Dedifferentiated amniotic fluid mesenchymal stem cell (primary cell): ENCODE data around the gene NOS1AP.
"Not testable (repeated sequence)": the region's sequence is repeated elsewhere in the genome, so short reads cannot be mapped to it uniquely, and the experiment has no call there.

ENCODE experiments used
- DNase-seq: peaks from one replicate; pipeline ENCODE4 v3.0.0-alpha.2; 2016; ENCODE audit errors: extremely low spot score

The NOS1AP gene

DNA sequence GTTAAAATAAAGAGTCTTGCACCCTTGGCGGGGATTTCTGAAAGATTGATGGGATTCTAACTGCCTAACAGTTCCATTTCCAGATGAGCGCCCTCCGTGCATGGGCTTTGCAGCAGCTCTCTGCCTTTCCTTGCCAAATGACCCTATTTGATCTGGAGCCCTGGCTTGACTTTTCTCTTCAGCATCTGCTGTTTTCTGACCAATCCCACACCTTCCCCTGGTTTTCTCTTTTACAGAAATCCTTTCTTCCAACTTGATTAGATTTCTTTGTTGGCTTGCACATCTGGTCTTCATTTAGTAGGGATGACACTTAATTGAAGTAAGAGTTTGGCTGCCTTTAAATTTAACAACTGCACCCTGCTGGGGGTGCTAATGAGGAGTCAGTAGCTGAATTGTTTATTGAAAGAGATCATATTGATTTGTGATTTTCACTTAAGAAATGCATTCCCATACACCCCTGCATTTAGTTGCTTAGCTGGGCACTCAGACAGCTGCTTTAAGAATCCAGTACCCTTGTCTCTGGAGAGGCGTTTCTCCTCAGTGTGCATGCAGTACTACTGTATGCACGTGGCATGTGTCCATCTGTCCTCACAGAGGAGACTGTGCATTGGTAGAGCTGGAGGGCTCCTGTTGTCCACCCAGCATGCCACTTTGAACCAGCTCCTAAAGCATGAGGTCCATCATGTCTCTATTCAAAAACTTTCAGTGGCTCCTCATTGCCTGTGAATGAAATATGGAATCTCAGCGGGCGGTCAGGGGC, 99.7 kb downstream of the NOS1AP start:
- no peak for DNase-seq

DNA sequence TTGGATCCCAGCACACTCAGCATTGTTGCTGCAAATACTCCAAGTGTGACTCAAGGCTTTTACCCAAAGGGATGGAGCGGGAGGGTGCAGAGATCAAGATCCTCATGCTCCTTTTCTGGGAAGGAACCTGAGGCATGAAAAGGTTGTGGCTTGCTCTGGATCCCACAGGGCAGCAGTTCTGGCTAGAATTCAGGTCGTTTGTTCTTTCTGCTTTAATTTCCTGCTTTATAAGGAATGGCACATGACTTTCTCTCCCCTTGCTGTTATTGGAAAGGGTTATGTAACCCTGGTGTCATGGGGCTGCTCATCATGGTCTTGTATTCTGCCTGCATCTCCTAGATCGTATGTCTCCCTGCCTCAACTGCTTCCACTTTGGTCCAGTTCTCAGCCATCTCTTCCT, 101.6 kb downstream of the NOS1AP start:
- no peak for DNase-seq

DNA sequence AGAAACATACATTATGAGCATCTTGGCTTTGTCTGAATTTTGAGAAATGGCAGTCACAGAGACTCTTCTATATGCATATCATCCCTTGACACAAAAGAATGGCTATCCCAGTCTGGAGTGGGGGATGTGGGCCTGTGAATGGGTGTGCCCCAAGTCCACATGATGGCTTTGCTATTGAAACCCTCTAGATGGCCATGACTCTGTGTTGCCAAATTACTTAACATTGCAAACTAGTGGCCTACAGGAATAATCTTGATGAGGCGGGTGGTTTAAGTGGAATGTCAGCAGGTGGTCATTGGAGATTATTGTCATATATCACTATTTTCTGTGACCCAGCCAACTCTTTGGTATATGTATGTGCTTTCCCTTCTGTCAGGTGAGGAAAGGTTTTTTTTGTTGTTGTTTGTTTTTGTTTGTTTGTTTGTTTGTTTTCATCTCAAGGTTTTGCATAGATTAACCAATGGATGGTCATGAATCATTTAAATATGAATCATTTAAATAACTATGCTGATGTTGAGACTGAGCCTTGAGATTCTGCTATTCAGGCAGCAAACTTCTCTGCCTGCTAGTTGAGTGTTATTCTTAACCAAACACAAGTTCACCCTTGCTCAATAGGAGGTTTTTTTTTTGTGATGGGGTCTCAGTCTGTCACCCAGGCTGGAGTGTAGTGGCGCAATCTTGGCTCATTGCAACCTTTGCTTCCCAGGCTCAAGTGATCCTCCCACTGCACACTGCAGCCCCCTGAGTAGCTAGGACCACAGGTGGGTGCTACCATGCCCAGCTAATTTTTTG, 103.0 kb downstream of the NOS1AP start:
- no peak for DNase-seq

DNA sequence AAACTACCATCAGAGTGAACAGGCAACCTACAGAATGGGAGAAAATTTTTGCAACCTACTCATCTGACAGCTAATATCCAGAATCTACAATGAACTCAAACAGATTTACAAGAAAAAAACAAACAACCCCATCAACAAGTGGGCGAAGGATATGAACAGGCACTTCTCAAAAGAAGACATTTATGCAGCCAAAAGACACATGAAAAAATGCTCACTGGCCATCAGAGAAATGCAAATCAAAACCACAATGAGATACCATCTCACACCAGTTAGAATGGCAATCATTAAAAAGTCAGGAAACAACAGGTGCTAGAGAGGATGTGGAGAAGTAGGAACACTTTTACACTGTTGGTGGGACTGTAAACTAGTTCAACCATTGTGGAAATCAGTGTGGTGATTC, 104.1 kb downstream of the NOS1AP start:
- DNase-seq: not testable (repeated sequence)

DNA sequence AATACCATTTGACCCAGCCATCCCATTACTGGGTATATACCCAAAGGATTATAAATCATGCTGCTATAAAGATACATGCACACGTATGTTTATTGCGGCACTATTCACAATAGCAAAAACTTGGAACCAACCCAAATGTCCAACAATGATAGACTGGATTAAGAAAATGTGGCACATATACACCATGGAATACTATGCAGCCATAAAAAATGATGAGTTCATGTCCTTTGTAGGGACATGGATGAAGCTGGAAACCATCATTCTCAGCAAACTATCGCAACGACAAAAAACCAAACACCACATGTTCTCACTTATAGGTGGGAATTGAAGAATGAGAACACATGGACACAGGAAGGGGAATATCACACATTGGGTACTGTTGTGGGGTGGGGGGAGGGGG, 104.5 kb downstream of the NOS1AP start:
- not testable (repeated sequence) for DNase-seq

DNA sequence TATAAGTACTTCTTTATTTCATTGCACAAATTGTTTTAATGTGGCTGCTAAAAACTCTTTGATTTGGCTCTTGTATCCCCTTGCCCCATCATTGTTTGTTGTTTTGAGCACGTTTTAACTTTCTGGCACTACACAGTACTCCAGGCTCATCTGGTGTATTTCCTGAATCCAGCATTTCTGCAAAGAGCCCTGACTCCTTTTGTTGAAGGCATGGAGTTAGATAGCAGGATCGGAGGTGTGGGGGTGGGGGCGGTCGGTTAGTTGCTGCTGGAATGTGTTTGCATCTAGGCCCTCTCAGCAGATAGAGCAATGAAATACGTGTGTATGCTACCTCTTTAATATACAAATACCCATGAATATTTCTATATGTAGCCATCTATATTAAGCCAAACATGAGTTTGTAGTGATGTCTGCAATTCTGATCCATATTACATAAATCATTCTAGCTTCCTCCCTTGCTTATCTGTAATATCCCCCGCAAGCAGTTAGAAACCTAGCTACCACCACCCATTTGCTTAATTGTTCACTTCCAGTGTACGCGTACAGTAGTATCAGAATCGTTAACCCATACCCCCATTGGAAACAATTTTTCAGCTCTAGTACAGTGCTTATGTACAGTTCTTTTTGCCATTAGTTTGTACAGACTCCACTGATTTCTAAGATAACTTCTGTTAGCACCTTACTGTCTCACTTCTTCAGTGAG, 106.0 kb downstream of the NOS1AP start:
- no peak for DNase-seq

DNA sequence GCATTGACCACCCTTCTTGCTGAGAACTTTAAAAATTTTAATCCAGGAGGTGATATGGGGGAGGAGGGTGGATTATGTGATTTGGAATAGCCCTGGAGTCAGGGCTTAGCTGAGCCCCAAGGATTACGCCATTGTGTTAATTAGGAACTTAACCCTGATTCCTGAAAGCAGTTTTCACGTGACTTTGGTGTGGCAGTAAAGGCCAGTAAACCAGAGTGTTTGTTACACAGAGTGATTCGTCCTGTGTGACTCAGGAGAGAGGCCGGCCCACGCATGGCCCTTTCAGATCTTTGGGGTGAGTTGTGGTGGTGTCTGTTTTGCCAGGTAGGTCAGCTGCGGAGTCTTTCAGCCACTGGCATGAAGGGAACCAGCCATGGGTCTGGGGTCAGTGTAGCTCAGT, 107.6 kb downstream of the NOS1AP start:
- DNase-seq: no peak

DNA sequence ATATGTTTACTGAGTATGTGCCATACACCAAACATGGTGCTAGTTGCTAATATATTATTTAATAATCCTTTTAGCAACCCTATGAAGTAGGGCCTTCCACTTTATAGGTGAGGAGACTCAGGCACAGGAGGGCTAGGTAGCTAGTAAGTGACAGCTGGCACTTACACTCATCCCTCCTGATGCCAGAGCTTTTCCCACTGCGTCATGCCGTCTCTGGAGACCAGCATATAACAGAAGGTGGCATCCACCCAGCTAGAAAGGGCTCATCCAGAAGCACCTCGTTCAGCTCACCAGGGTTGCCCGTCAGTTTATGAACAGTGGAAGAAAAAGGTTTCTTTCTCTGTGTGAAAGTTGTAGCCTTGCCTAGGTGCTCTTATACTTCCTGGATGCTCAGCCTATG, 108.9 kb downstream of the NOS1AP start:
- no peak for DNase-seq

DNA sequence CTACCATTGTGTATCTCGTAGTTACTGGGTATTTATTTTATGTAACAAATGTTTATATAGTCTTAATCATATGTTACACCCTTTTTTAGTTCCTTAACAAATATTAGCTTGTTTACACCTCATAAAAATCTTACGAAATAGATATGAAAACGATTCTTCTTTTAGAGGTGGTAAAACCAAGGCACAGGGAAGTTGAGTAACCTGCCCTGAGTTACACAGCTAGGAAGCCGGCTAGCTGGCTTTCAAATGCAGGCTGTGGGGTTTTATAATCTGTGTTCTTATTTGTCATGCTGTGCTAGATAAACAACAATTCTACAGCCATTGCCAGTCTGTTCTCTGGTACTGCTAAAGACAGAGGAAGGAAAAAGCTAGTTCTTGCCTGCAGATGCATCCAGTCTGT, 109.6 kb downstream of the NOS1AP start:
- no peak for DNase-seq

DNA sequence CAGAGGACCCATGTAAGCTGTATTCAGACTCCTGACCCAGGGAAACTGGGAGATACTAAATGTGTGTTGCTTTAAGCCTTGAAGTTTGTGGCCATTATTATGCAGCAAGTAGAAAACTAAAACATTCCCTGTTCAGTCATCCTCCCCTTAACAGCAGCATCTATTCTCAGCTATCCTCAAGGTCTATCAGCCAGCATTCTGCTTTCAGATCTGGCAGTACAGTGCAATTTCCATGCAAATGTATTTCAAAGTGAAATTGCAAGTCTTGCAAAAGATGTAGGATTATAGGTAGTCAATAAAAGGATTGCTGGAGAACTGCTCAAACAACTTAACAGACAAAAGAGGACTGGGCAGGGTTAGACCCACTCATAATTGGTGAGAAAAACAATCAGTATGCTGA, 111.3 kb downstream of the NOS1AP start:
- no peak for DNase-seq

DNA sequence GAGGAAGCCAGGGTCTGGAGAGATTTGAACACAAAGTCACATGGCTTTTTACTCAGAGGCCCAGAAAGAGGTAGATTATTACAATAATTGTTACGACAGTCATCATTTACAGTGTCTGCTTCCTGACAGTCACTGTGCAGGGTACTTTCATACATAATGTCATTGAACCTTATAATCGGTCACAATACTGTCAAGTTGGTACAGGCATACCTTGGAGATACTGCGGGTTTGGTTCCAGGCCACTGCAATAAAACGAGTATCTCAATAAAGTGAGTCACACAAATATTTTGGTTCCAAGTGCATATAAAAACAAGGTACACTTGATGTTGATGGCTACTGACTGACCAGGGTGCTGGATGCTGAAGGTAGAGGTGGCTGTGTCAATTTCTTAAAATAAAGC, 112.6 kb downstream of the NOS1AP start:
- DNase-seq: no peak

DNA sequence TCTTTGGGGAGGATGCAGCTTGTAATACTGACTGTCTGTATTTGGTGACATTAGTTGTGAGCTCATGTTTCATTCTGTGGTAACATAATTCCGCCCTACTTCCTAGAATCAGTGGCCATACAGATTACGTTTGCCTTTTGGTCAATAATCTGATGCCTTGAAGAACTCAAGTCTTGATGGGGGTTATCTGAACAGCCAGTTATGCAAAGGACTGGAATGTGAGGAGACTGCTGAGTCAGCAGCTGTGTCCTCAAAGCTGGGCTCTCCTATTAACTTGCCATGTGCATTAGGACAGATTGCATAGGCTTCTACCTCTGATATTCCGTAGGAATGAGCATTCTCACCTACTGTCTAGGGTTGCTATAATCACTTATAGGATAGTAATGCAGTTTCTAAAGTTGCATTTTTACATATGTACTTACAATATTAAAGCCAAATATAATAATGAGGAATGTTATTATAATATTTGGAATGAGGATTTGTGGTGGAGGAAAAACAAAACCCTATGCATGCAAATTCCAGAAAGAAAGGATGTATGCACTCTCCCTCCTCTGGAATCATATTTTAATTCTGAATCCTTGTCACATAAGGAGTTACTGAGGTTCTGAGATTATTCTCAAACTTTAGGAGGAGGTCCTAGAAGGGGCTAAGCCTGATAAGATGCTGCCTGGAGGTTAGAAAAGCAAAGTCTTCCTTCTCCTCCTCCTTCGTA, 116.0 kb downstream of the NOS1AP start:
- no peak for DNase-seq

DNA sequence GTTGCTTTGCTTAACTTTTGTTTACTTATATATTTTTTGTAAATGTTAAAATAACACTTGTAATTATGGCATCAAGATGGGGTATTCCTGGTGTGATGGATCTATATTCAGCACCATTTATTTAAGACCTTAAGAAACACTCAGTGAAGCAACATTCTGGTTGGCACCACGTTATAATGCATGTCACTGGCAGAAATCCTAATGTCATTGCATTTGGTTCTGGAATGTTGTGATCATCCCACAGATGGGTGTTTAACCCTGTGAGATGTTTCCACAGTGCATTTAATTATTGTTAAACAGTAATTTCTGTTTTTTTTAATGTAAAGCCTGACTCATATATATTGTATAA, 116.5 kb downstream of the NOS1AP start:
- no peak for DNase-seq

DNA sequence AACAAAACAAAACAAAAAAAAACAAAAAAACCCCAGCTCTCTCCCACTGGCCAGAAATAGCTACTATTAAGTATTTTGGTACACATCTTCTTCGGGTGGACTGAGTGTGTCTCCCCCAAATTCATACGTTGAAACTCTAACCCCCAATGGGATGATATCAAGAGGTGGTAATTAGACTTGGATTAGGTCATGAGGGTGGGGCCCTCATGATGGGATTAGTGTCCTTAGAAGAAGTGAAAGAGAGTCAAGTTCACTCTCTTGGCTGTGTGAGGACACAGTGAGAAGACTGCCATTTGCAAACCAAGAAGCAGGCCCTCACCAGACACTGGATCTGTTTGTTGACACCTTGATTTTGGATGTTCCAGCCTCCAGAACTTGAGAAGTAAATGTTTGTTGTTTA, 116.9 kb downstream of the NOS1AP start:
- DNase-seq: no peak

DNA sequence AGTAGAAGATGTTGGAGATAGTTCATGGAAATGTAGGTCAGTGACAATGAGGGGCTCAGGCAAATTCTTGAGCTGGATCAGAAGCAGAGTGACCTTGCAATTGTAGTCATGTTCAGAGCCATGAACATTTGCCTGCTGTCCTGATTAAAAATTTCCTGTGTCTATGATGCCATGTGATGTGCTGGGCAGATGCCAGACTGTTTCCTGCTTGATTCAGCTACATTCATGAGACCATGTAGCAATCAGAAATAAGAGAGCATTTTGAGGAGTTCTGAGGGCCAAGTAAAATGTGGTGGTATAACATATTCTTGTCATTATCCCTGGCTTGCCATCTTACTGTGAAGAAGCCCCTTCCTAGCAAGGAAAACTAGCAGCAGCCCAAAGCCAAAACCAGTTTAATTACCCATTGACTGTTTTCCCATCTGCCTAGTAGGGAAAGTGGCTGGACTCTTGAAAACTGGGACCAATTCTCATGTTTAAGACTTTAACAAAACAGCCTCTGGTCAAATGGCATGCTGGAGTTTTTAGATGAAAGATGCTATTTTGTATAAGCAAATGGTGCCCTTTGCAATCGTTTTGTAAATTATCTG, 118.3 kb downstream of the NOS1AP start:
- DNase-seq: no peak

DNA sequence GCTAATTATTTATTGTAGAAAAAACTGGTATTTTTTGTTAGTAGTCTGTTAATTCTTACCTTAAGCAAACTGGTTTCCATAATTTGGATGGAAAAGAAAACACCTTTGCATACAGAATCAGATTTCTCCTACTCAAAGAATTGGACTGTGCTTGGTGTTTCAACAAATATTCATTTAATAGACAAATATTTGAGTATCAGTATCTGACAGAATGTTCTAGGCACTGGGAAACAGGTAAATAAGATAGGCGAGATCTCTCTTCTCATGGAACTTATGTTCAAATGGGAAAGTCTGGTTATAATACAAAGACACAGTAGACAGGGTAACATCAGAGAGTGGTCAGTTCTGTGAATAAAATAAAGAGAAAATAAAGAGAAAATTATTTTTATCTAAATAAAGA, 119.9 kb downstream of the NOS1AP start:
- no peak for DNase-seq

DNA sequence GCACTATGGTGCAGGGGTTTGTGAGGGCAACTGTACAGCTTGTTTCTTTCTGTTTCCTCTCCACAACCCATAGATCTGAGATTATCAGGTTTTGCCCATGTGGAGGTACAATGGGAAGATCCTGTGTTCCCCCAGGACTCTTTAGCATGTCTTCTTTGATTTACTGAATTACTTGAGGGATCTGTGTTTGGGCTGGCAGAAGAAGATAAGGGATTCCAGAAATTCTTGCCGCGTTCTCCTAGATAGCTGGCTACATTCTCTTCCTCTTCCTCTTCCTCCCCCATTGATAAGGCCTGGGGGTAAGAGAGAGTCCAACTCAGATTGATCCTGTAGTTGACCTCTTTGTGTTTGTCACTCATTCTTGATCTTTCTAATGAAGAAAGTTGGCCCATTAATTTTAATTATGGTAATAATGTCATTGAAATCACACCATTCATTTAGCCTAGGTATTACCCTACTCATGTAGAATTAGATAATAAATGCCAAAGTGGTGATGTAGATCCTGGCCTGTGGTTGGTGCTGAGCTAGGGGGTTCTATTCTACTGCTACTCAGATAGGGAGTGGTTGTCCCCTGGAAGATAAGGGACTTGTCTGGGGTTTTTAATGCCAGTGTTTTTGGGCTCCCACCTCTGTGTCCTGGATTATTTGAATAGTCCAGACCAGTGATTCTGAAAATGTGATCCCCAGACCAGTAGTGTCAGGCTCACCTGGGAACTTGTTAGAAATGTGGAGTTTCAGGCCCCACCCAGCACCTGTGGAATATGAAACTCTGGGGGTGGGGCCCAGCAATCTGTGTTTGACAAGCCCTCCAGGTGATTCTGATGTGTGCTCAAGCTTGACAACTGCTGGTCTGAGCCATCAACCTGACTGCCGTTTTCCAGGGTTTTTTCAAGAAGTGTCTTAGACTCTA, 122.2 kb downstream of the NOS1AP start:
- DNase-seq: no peak

DNA sequence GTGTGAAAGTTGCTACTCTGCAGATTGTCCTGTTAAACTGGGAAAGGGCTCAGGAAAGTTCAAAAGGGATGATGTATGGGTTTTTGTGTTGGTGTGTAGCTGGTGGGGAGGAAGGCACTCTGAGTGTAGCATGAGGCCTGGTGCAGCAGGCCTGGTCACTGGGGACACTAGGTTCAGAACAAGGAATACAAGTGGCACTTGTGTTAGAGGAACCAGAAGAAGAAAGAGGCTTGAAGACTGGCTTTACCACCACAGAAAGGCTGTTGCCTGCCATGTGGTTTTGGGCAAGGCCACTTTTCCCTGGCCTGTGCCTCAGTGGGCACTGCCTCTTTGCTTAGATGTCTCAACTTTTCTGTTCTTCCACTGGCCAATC, 122.8 kb downstream of the NOS1AP start:
- DNase-seq: no peak

DNA sequence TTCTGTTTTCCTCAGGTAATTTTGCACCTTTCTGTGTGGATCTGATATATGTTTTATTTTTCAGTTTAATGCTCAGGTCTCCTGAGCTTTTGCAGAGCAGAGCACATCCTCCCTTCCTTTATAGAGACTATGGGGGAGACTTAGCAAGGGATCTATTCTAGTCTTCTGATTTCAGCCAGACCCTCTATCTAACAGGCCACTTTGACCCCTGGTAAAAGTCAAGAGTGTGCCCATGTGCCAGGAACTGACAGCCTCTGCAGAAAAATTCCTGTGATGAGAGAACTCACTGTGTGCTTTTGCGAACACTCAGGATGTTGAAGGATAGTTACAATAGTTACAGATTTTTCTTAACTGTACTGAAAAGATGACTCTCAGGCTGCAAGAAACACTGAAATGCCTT, 123.3 kb downstream of the NOS1AP start:
- DNase-seq: no peak

DNA sequence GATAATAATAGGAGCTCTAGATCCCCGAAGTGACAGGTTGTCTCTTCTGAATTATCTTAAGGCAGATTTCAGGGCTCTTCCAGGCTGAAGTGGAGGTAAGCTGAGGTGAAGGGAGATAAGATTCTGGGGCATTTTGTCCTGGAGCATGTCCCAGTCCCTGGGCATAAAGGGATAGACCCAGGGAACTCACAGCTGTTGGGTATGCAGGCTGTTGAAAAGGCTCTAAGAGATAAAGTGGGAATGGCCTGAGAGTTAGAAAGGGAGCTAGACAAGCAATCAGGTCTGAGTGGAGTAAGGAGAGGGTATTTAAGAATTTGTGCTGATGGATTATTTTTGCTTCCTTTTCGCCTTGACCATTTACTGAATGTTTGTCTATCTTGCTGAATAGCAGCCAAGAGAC, 123.7 kb downstream of the NOS1AP start:
- DNase-seq: no peak

DNA sequence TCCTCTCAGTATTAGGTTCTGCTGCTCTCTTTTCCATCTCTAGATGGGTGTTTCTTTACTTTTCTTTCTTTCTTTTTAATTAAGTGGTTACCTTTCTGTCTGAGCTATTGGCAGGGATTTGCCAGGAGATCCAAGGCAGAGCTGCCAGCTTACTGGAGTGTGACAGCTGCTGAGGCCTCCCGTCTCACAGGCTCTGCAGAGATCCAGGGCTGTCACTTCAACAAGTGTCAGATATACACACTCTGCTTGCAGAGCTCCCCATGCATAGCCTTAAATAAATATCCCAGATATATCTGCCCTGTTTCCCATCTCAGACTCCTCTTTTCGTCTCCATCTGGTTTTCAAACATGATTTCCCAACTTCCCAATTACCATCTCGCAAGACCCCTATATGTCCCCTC, 124.3 kb downstream of the NOS1AP start:
- DNase-seq: no peak
